Testis (tissue), 2 donors: ENCODE measurements around the gene CCL14.

Experiments
- CTCF ChIP-seq, 3 experiments: fragments of 450-650 bp in 2 of 3; fragments of 200-600 bp in 1 of 3; sonication (generic) in 1 of 3; IDR thresholded peaks; one replicate each; pipeline ENCODE4 v1.5.1; 2016 to 2019; ENCODE audit warnings: antibody characterized with exemption in 3 of 3, mild to moderate bottlenecking in 2 of 3, moderate library complexity in 1 of 3
- POLR2A ChIP-seq: fragments of 450-650 bp; IDR thresholded peaks from one replicate; pipeline ENCODE4 v1.6.1; 2017; ENCODE audit warnings: antibody characterized with exemption, mild to moderate bottlenecking, moderate library complexity

GRCh38 chr17:36004594-36005108 lies 18.1 kb upstream of the CCL14 start:
- no peak for TF ChIP-seq POLR2A
- TF ChIP-seq CTCF (IDR thresholded peaks at IDR 0.05) = no peak
